GM18505 (cell line): Measurements from ENCODE around the gene CARM1.
A peak's percentile ranks its signal among the peaks of the same experiment; 100 is the strongest.
"Not testable (repeated sequence)": the region's sequence is repeated elsewhere in the genome, so short reads cannot be mapped to it uniquely, and the experiment has no call there.

Experiments
- ATAC-seq: cut with Tn5 transposase; IDR thresholded peaks from one replicate; pipeline ENCODE4 v1.9.1; 2021; ENCODE audit not compliant: unreplicated experiment
- POLR2A ChIP-seq: IDR thresholded peaks from 4 replicates; pipeline ENCODE4 v1.6.1; 2011; ENCODE audit warnings: borderline replicate concordance; ENCODE audit not compliant: insufficient read depth, insufficient read length; ENCODE audit errors: extremely low read depth

The CARM1 gene

GRCh38 chr19:10835754-10836478 is 35.4 kb upstream of the CARM1 start, which contains the start of gene TMED1:
TSS of gene TMED1 (minus strand) at chr19:10836212. CDS start at chr19:10836191, 21 bp downstream.
- peak; percentile 62 for TF ChIP-seq POLR2A
- ATAC-seq, result peak; percentile 71

- TF ChIP-seq POLR2A, result no peak
- ATAC-seq, result peak; percentile 12
These were observed 34.6 kb upstream of the CARM1 start for GRCh38 chr19:10836479-10837330.

GRCh38 chr19:10837649-10838048 is 33.7 kb upstream of the CARM1 start:
- not testable (repeated sequence) for ATAC-seq

- no peak for ATAC-seq
- TF ChIP-seq POLR2A, result no peak
These were observed 33.0 kb upstream of the CARM1 start for GRCh38 chr19:10838377-10838776.

- ATAC-seq, result no peak
- no peak for TF ChIP-seq POLR2A
These were observed 32.0 kb upstream of the CARM1 start for GRCh38 chr19:10839114-10840050.

- no peak for TF ChIP-seq POLR2A
- no peak for ATAC-seq
These were observed 28.6 kb upstream of the CARM1 start for GRCh38 chr19:10842788-10843187.

GRCh38 chr19:10846500-10847202 is 24.7 kb upstream of the CARM1 start:
- no peak for TF ChIP-seq POLR2A
- no peak for ATAC-seq

- no peak for ATAC-seq
- TF ChIP-seq POLR2A, result no peak
These were observed 23.0 kb upstream of the CARM1 start, which contains the start of gene C19orf38 for GRCh38 chr19:10848230-10848856. TSS of gene C19orf38 (plus strand) at chr19:10848415. CDS start at chr19:10848509, 94 bp downstream.

GRCh38 chr19:10850631-10851030 is 20.7 kb upstream of the CARM1 start:
- no peak for TF ChIP-seq POLR2A
- no peak for ATAC-seq

GRCh38 chr19:10852098-10852800 is 19.1 kb upstream of the CARM1 start:
- no peak for TF ChIP-seq POLR2A
- ATAC-seq, result no peak

- TF ChIP-seq POLR2A, result no peak
- no peak for ATAC-seq
These were observed 18.4 kb upstream of the CARM1 start for GRCh38 chr19:10852941-10853340.
